Ecto neural progenitor cell (in vitro differentiated cells): Measurements from ENCODE around the gene ABCD2.
A peak's percentile ranks its signal among the peaks of the same experiment; 100 is the strongest.
"Not testable (repeated sequence)": the region's sequence is repeated elsewhere in the genome, so short reads cannot be mapped to it uniquely, and the experiment has no call there.

Experiments
- DNase-seq: peaks from one replicate; pipeline ENCODE4 v3.0.0-alpha.2; 2018; ENCODE audit warnings: low spot score

Gene ABCD2

GRCh38 chr12:39619660-39620433, at the start of gene ABCD2:
ABCD2 (minus strand) TSS chr12:39619803; CDS start chr12:39619615, 188 bp downstream.
- peak; percentile 79 for DNase-seq

- DNase-seq: no peak
Measured at GRCh38 chr12:39660101-39660500, 40.5 kb upstream of the ABCD2 start.

GRCh38 chr12:39647383-39647782, 27.8 kb upstream of the ABCD2 start:
- DNase-seq: no peak

GRCh38 chr12:39646963-39647362, 27.4 kb upstream of the ABCD2 start:
- no peak for DNase-seq

- DNase-seq: no peak
Measured at GRCh38 chr12:39643052-39643451, 23.4 kb upstream of the ABCD2 start.

GRCh38 chr12:39638840-39639239, 19.2 kb upstream of the ABCD2 start:
- no peak for DNase-seq

GRCh38 chr12:39638178-39638577, 18.6 kb upstream of the ABCD2 start:
- DNase-seq: no peak

GRCh38 chr12:39632670-39633069, 13.1 kb upstream of the ABCD2 start:
- no peak for DNase-seq

- no peak for DNase-seq
Measured at GRCh38 chr12:39628836-39629235, 9.2 kb upstream of the ABCD2 start.

GRCh38 chr12:39627914-39628313, 8.3 kb upstream of the ABCD2 start:
- DNase-seq: no peak

- DNase-seq: no peak
Measured at GRCh38 chr12:39626033-39626814, 6.6 kb upstream of the ABCD2 start.

- DNase-seq: no peak
Measured at GRCh38 chr12:39623919-39624318, 4.3 kb upstream of the ABCD2 start.

GRCh38 chr12:39623160-39623559, 3.6 kb upstream of the ABCD2 start:
- not testable (repeated sequence) for DNase-seq

GRCh38 chr12:39622306-39622705, 2.7 kb upstream of the ABCD2 start:
- DNase-seq: no peak

GRCh38 chr12:39621670-39622069, 2.1 kb upstream of the ABCD2 start:
- DNase-seq: no peak

- no peak for DNase-seq
Measured at GRCh38 chr12:39620659-39621658, 1.4 kb upstream of the ABCD2 start.

GRCh38 chr12:39619316-39619659, 315 bp downstream of the ABCD2 start:
- DNase-seq: no peak

GRCh38 chr12:39618701-39619100, 902 bp downstream of the ABCD2 start:
- no peak for DNase-seq

GRCh38 chr12:39617887-39618286, 1.7 kb downstream of the ABCD2 start:
- no peak for DNase-seq

- DNase-seq: no peak
Measured at GRCh38 chr12:39616666-39617065, 2.9 kb downstream of the ABCD2 start.

GRCh38 chr12:39616251-39616650, 3.4 kb downstream of the ABCD2 start:
- no peak for DNase-seq

GRCh38 chr12:39613525-39613924, 6.1 kb downstream of the ABCD2 start:
- DNase-seq: no peak
